ENCODE data around the gene CST3. TPM values are rescaled to one million over a fixed set of nuclear protein-coding genes. Genes with fewer than 3 reads are reported as not detected.
A peak's percentile ranks its signal among the peaks of the same experiment; 100 is the strongest.

CST3 gene
- total and polyA plus RNA-seq, 2 of the 8 experiments (the other 6 are each of a cell fraction or from before 2014, with no cell fraction given): 53.2 to 184 TPM

DNA sequence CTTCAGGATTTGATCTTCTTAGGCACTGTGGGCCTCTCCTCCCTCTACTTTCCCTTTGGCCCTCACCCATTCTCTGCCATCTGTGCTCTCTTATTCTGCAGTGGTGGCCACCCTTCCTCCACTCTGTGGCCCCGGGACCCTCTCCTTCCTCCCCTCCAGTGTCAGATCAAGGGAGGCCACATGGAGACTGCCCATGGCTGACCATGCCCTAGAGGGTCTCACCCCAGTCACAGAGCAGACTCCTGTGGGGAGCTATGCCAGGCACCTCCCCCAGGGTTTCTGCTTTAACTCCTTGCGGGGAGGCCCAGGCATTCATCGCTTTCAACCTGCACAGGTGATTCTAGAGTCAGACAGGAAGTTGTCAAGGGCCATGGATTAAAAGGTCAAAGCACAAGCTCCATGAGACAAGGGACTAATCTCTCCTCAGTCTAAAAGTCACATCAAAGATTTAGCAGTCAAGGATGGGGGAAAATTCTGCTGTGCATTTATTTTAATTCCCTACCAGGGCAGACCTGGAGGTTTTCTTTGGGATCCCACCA, 15.7 kb upstream of the CST3 start:
- Histone ChIP-seq H2BK12ac (ENCODE audit: low read depth, low read length) (no peak overlapping the region), H2BK5ac (ENCODE audit: low read depth, low read length) (no peak overlapping the region), H3K56ac (replicated peaks; ENCODE audit: insufficient read length, low read depth, low read length) (no peak overlapping the region), H4K20me1 (replicated peaks in 1 of 2; ENCODE audit: control insufficient read depth in 1 of 2, insufficient read depth in 2 of 2, low read length in 2 of 2) (no peaks in the 10 kb centered on the region), H4K5ac (ENCODE audit: insufficient read length, low read depth, low read length) (no peak overlapping the region), H3K36me3 (ENCODE audit: control insufficient read depth in 2 of 4, insufficient read depth in 4 of 4, low read length in 3 of 4) (no peaks in the 10 kb centered on the region), H3K27me3 (replicated peaks in 1 of 4; ENCODE audit: control insufficient read depth in 3 of 4, extremely low read depth in 1 of 4, insufficient read depth in 3 of 4, low read length in 3 of 4) (no peaks in the 10 kb centered on the region; a peak in 1 of 7 replicates), H3K23ac (ENCODE audit: insufficient read length) (no peak overlapping the region), H3K4ac (replicated peaks; ENCODE audit: insufficient read length, low read depth, low read length) (no peak overlapping the region), H3K18ac (ENCODE audit: extremely low read depth, low read length) (no peak overlapping the region), H3K79me1 (ENCODE audit: low read depth, low read length) (no peaks in the 10 kb centered on the region), H3K14ac (ENCODE audit: insufficient read length) (no peak overlapping the region), H2AK5ac (ENCODE audit: low read depth, low read length) (no peak overlapping the region), H3K4me3 (ENCODE audit: extremely low read depth in 1 of 4, insufficient read depth in 2 of 4, low read depth in 3 of 4, low read length in 4 of 4) (no peak overlapping the region), H3K9ac (replicated peaks in 1 of 4; ENCODE audit: extremely low read depth in 1 of 4, low read depth in 3 of 4, low read length in 3 of 4) (no peak overlapping the region), H2BK20ac (ENCODE audit: low read length) (no peak overlapping the region), H2BK120ac (replicated peaks; ENCODE audit: low read depth, low read length) (no peak overlapping the region), H3K79me2 (ENCODE audit: control insufficient read depth in 1 of 2, insufficient read depth in 2 of 2, low read length in 2 of 2) (no peaks in the 10 kb centered on the region), H4K91ac (replicated peaks; ENCODE audit: insufficient read length, low read length) (no peak overlapping the region), H3K4me1 (replicated peaks in 1 of 4; ENCODE audit: control insufficient read depth in 3 of 4, insufficient read depth in 4 of 4, low read length in 3 of 4) (peaks cover 0 to 5% (median 0%) of the 10 kb centered on the region in 4 experiments; a peak in 2 of 7 replicates), H3K9me3 (ENCODE audit: insufficient read depth in 2 of 2, low read depth in 1 of 2, low read length in 1 of 2) (no peaks in the 10 kb centered on the region), H2AFZ (ENCODE audit: low read length) (no peak overlapping the region), H3K4me2 (ENCODE audit: insufficient read depth in 1 of 2, low read depth in 2 of 2, low read length in 2 of 2) (no peak overlapping the region), H2BK15ac (ENCODE audit: low read length) (no peak overlapping the region), H3K23me2 (ENCODE audit: low read depth, low read length) (no peaks in the 10 kb centered on the region; the same call in 1 of the 2 replicates), H3K27ac (ENCODE audit: low read depth, low read length) (no peak overlapping the region), H4K8ac (ENCODE audit: extremely low read depth, insufficient read depth, low read length) (no peak overlapping the region; the same call in 1 of the 2 replicates)
- peak in 1 of 2 experiments; percentile 17 for DNase-seq (ENCODE audit: low read depth in 1 of 2, low spot score in 2 of 2)
- ChIA-PET POLR2A (ENCODE audit: partially characterized antibody) (interaction anchor here (1.0 kb wide), 1 partner anchor 9 kb away, joined by 3 read pairs; no protein-coding TSS in a partner anchor), CTCF (ENCODE audit: partially characterized antibody) (interaction anchor here (1.4 to 6.1 kb wide), 2 partner anchors 10 to 15 kb away, joined by 4 to 29 read pairs; no protein-coding TSS in a partner anchor)
- 98% methylated on average over 3 of the region's 3 CpGs; no CpG with 5 or more reads in 1 of the 2 experiments for WGBS, 2 experiments (ENCODE audit: extremely low coverage in 1 of 2, insufficient coverage in 1 of 2, insufficient read length in 1 of 2, insufficient replicate concordance in 2 of 2, low coverage in 1 of 2, low lambda C conversion rate in 2 of 2, missing lambda C conversion rate in 1 of 2)
- no peak for FAIRE-seq
- TF ChIP-seq RXRA (IDR thresholded peaks at IDR 0.05; ENCODE audit: insufficient read depth, low read depth, low read length) (no peak), SIN3A (conservative IDR thresholded peaks at IDR 0.05 in 1 of 2, IDR thresholded peaks at IDR 0.05 in 1 of 2; ENCODE audit: low read depth in 1 of 2, low read length in 2 of 2) (no peak), JUN (IDR thresholded peaks at IDR 0.05; ENCODE audit: low read depth, low read length) (no peak), CHD2 (IDR thresholded peaks at IDR 0.05; ENCODE audit: low read length) (no peak), SP2 (IDR thresholded peaks at IDR 0.05; ENCODE audit: low read length) (no peak), BCL11A (IDR thresholded peaks at IDR 0.05; ENCODE audit: low read depth in 2 of 2, low read length in 2 of 2) (no peak), JUND (IDR thresholded peaks at IDR 0.05; ENCODE audit: low read length) (no peak), ZNF274 (IDR thresholded peaks at IDR 0.05; ENCODE audit: borderline replicate concordance, extremely low read depth, low read length) (no peak), PHF8 (conservative IDR thresholded peaks at IDR 0.05; ENCODE audit: low read depth, low read length) (no peak), RNF2 (IDR thresholded peaks at IDR 0.05; ENCODE audit: borderline replicate concordance, low read depth, low read length, missing control alignments, poor library complexity, severe bottlenecking) (no peak), NRF1 (IDR thresholded peaks at IDR 0.05; ENCODE audit: low read depth, low read length) (no peak), TAF7 (optimal IDR thresholded peaks at IDR 0.05; ENCODE audit: borderline replicate concordance, low read depth, low read length) (no peak), FOSL1 (IDR thresholded peaks at IDR 0.05; ENCODE audit: insufficient read depth, low read depth, low read length) (no peak)

Measured in H1 (cell line).